HG03066 (cell line): ENCODE measurements around the gene SRP9.
A peak's percentile ranks its signal among the peaks of the same experiment; 100 is the strongest.

Experiments
- ATAC-seq: cut with Tn5 transposase; IDR thresholded peaks from one replicate; pipeline ENCODE4 v1.9.1; 2021; ENCODE audit warnings: low read depth; ENCODE audit not compliant: unreplicated experiment

Gene SRP9

GRCh38 chr1:225777583-225778336, at the start of gene SRP9:
Gene SRP9 (plus strand): TSS chr1:225777826. CDS start chr1:225777941, 115 bp downstream.
- ATAC-seq, result peak; percentile 99

- ATAC-seq, result no peak
Measured at GRCh38 chr1:225731491-225731890, 46.1 kb upstream of the SRP9 start.

- no peak for ATAC-seq
Measured at GRCh38 chr1:225733254-225733653, 44.4 kb upstream of the SRP9 start.

- ATAC-seq, result no peak
Measured at GRCh38 chr1:225735252-225736149, 42.1 kb upstream of the SRP9 start.

- no peak for ATAC-seq
Measured at GRCh38 chr1:225736437-225737098, 41.1 kb upstream of the SRP9 start.

- no peak for ATAC-seq
Measured at GRCh38 chr1:225737161-225737560, 40.5 kb upstream of the SRP9 start.

GRCh38 chr1:225737866-225738265, 39.8 kb upstream of the SRP9 start:
- ATAC-seq, result no peak

GRCh38 chr1:225738763-225739162, 38.9 kb upstream of the SRP9 start:
- no peak for ATAC-seq

GRCh38 chr1:225739542-225740107, 38.0 kb upstream of the SRP9 start:
- ATAC-seq, result no peak

GRCh38 chr1:225744745-225745144, 32.9 kb upstream of the SRP9 start:
- no peak for ATAC-seq

GRCh38 chr1:225745273-225745672, 32.4 kb upstream of the SRP9 start:
- no peak for ATAC-seq

GRCh38 chr1:225746361-225747179, 31.1 kb upstream of the SRP9 start:
- no peak for ATAC-seq

GRCh38 chr1:225747566-225747965, 30.1 kb upstream of the SRP9 start:
- ATAC-seq, result no peak

GRCh38 chr1:225748529-225748928, 29.1 kb upstream of the SRP9 start:
- no peak for ATAC-seq

- ATAC-seq, result no peak
Measured at GRCh38 chr1:225749706-225750105, 27.9 kb upstream of the SRP9 start.

- no peak for ATAC-seq
Measured at GRCh38 chr1:225750420-225750819, 27.2 kb upstream of the SRP9 start.

- no peak for ATAC-seq
Measured at GRCh38 chr1:225750875-225751824, 26.5 kb upstream of the SRP9 start.

- no peak for ATAC-seq
Measured at GRCh38 chr1:225752245-225752644, 25.4 kb upstream of the SRP9 start.
